Thoracic aorta (tissue), 2 donors: ENCODE results near the gene TM4SF20. TPM values are rescaled to one million over a fixed set of nuclear protein-coding genes. Genes with fewer than 3 reads are reported as not detected.

ENCODE experiments used
- ATAC-seq: fragments of 150-250 bp; one replicate; pipeline ENCODE4 v1.8.0; 2017; ENCODE audit warnings: low read depth; ENCODE audit not compliant: insufficient number of reproducible peaks, low FRiP score
- DNase-seq: peaks from one replicate; pipeline ENCODE4 v3.0.0-alpha.2; 2020; ENCODE audit warnings: low spot score
- H3K27ac ChIP-seq, 2 donors: fragments of 200-600 bp; sonication (generic); 1 replicate in 1 of 2; 2 replicates in 1 of 2; pipeline ENCODE4 v1.5.1; 2016; ENCODE audit warnings: mild to moderate bottlenecking in 2 of 2, moderate library complexity in 2 of 2
- H3K27me3 ChIP-seq: fragments of 200-600 bp; sonication (generic); replicated peaks from 2 replicates; pipeline ENCODE4 v1.6.0; 2016; ENCODE audit warnings: mild to moderate bottlenecking; ENCODE audit not compliant: insufficient read depth
- H3K36me3 ChIP-seq: fragments of 200-600 bp; sonication (generic); one replicate; pipeline ENCODE4 v1.5.1; 2016
- H3K4me1 ChIP-seq, 2 donors: fragments of 200-600 bp; sonication (generic); 1 replicate in 1 of 2; 2 replicates in 1 of 2; pipeline versions ENCODE4 v1.5.1 to v1.6.0; 2016; ENCODE audit warnings: low read depth in 2 of 2, mild to moderate bottlenecking in 1 of 2; ENCODE audit not compliant: control insufficient read depth in 1 of 2
- H3K4me3 ChIP-seq: fragments of 200-600 bp; sonication (generic); 2 replicates; pipeline ENCODE4 v1.5.1; 2016; ENCODE audit warnings: mild to moderate bottlenecking
- H3K9me3 ChIP-seq: fragments of 200-600 bp; sonication (generic); 2 replicates; pipeline ENCODE4 v1.5.1; 2016
- CTCF ChIP-seq: fragments of 200-600 bp; sonication (generic); IDR thresholded peaks from one replicate; pipeline ENCODE4 v1.5.1; 2019; ENCODE audit warnings: antibody characterized with exemption
- total RNA-seq, 2 donors: library from RNA; depleted of rRNA; stranded (reverse); fragments of >200 nt; gene quantifications; one replicate each; pipeline versions ENCODE4 v1.1.0 to v1.2.3, GENCODE V29; 2016

Gene TM4SF20
- total RNA-seq, 2 donors from 2014 or later, result not detected

GRCh38 chr2:227349989-227350612 lies 29.0 kb downstream of the TM4SF20 start:
- Histone ChIP-seq H3K27ac (no peak overlapping the region), H3K9me3 (no peaks in the 10 kb centered on the region), H3K27me3 (no peaks in the 10 kb centered on the region), H3K4me1 (no peaks in the 10 kb centered on the region), H3K36me3 (peaks cover 8% of the 10 kb centered on the region), H3K4me3 (no peak overlapping the region)
- ATAC-seq, result no peak
- DNase-seq, result no peak
- TF ChIP-seq CTCF, result no peak

GRCh38 chr2:227348324-227348723 lies 30.8 kb downstream of the TM4SF20 start:
- TF ChIP-seq CTCF, result no peak
- H3K27ac ChIP-seq, result no peak overlapping the region
- H3K27me3 ChIP-seq, result no peaks in the 10 kb centered on the region
- ATAC-seq, result no peak
- DNase-seq, result no peak
- H3K4me3 ChIP-seq, result no peak overlapping the region
- peaks cover 8% of the 10 kb centered on the region for H3K36me3 ChIP-seq
- H3K9me3 ChIP-seq, result no peaks in the 10 kb centered on the region
- H3K4me1 ChIP-seq, result no peaks in the 10 kb centered on the region

- H3K9me3 ChIP-seq, result no peaks in the 10 kb centered on the region
- no peaks in the 10 kb centered on the region for H3K4me1 ChIP-seq
- ATAC-seq (no peak), DNase-seq (no peak)
- no peak overlapping the region for H3K27ac ChIP-seq
- H3K36me3 ChIP-seq, result peaks cover 8% of the 10 kb centered on the region
- no peaks in the 10 kb centered on the region for H3K27me3 ChIP-seq
- no peak overlapping the region for H3K4me3 ChIP-seq
- no peak for TF ChIP-seq CTCF
These were observed 32.0 kb downstream of the TM4SF20 start for GRCh38 chr2:227347117-227347516.

- H3K27ac ChIP-seq, result no peak overlapping the region
- H3K9me3 ChIP-seq, result no peaks in the 10 kb centered on the region
- TF ChIP-seq CTCF, result no peak
- H3K4me1 ChIP-seq, result no peaks in the 10 kb centered on the region
- no peaks in the 10 kb centered on the region for H3K27me3 ChIP-seq
- H3K36me3 ChIP-seq, result peaks cover 10% of the 10 kb centered on the region
- DNase-seq (no peak), ATAC-seq (no peak)
- H3K4me3 ChIP-seq, result no peak overlapping the region
These were observed 34.9 kb downstream of the TM4SF20 start for GRCh38 chr2:227344231-227344630.

GRCh38 chr2:227341553-227341952 lies 37.6 kb downstream of the TM4SF20 start:
- H3K9me3 ChIP-seq, result no peaks in the 10 kb centered on the region
- no peak overlapping the region for H3K4me3 ChIP-seq
- DNase-seq, result no peak
- H3K27me3 ChIP-seq, result no peaks in the 10 kb centered on the region
- no peaks in the 10 kb centered on the region for H3K4me1 ChIP-seq
- ATAC-seq, result no peak
- H3K27ac ChIP-seq, result no peak overlapping the region
- no peak for TF ChIP-seq CTCF
- H3K36me3 ChIP-seq, result peaks cover 10% of the 10 kb centered on the region
